H54 (cell line): ENCODE results near the gene WDR72.
"Not testable (repeated sequence)": the region's sequence is repeated elsewhere in the genome, so short reads cannot be mapped to it uniquely, and the experiment has no call there.

ENCODE experiments used
- DNase-seq: peaks from one replicate; pipeline ENCODE4 v3.0.0; 2011; ENCODE audit warnings: low spot score, mixed read lengths; ENCODE audit not compliant: insufficient read length
- FAIRE-seq: peaks from 3 replicates; lab custom pipeline; 2011; peaks lifted over from hg19 to GRCh38; lab: Jason Lieb, UNC
- POLR2A ChIP-seq: IDR thresholded peaks from 2 replicates; pipeline ENCODE4 v1.6.1; 2011; ENCODE audit warnings: low read depth, mild to moderate bottlenecking, low read length

The WDR72 gene

GRCh38 chr15:53746101-53746500 is 13.4 kb downstream of the WDR72 start:
- no peak for DNase-seq
- TF ChIP-seq POLR2A, result no peak
- no peak for FAIRE-seq

- DNase-seq (no peak), FAIRE-seq (no peak)
Observed at GRCh38 chr15:53739651-53740050, 19.8 kb downstream of the WDR72 start.

GRCh38 chr15:53739187-53739586 is 20.3 kb downstream of the WDR72 start:
- DNase-seq, result no peak
- no peak for TF ChIP-seq POLR2A
- FAIRE-seq, result no peak

More at GRCh38 chr15:53739651-53740050, 19.8 kb downstream of the WDR72 start:
- no peak for TF ChIP-seq POLR2A

- FAIRE-seq (no peak), DNase-seq (no peak)
- no peak for TF ChIP-seq POLR2A
Observed at GRCh38 chr15:53721334-53722087, 38.0 kb downstream of the WDR72 start.

GRCh38 chr15:53716909-53717876 is 42.3 kb downstream of the WDR72 start:
- no peak for DNase-seq
- no peak for TF ChIP-seq POLR2A
- no peak for FAIRE-seq

GRCh38 chr15:53713218-53713617 is 46.2 kb downstream of the WDR72 start:
- no peak for DNase-seq
- TF ChIP-seq POLR2A, result no peak
- no peak for FAIRE-seq

GRCh38 chr15:53710906-53711305 is 48.6 kb downstream of the WDR72 start:
- no peak for DNase-seq
- no peak for TF ChIP-seq POLR2A
- no peak for FAIRE-seq

- no peak for FAIRE-seq
- DNase-seq, result no peak
- TF ChIP-seq POLR2A, result no peak
Observed at GRCh38 chr15:53709821-53710220, 49.6 kb downstream of the WDR72 start.

- TF ChIP-seq POLR2A, result no peak
- no peak for FAIRE-seq
- DNase-seq, result no peak
Observed at GRCh38 chr15:53695365-53695764, 64.1 kb downstream of the WDR72 start.

GRCh38 chr15:53694476-53694874 is 65.0 kb downstream of the WDR72 start:
- no peak for FAIRE-seq
- no peak for TF ChIP-seq POLR2A
- no peak for DNase-seq

- TF ChIP-seq POLR2A, result no peak
- no peak for DNase-seq
- FAIRE-seq, result no peak
Observed at GRCh38 chr15:53693729-53694475, 65.6 kb downstream of the WDR72 start.

GRCh38 chr15:53684162-53684561 is 75.3 kb downstream of the WDR72 start:
- FAIRE-seq, DNase-seq: not testable (repeated sequence)

GRCh38 chr15:53681056-53681455 is 78.4 kb downstream of the WDR72 start:
- no peak for TF ChIP-seq POLR2A
- DNase-seq (no peak), FAIRE-seq (no peak)

GRCh38 chr15:53675832-53676231 is 83.6 kb downstream of the WDR72 start:
- no peak for TF ChIP-seq POLR2A
- DNase-seq (no peak), FAIRE-seq (no peak)

GRCh38 chr15:53671545-53671944 is 87.9 kb downstream of the WDR72 start:
- no peak for DNase-seq
- FAIRE-seq, result no peak
- TF ChIP-seq POLR2A, result no peak
